Brain pericyte (primary cell): ENCODE data around the gene RPS4Y1.
"Not testable (repeated sequence)": the region's sequence is repeated elsewhere in the genome, so short reads cannot be mapped to it uniquely, and the experiment has no call there.

ENCODE experiments used
- DNase-seq: peaks from one replicate; pipeline ENCODE4 v3.0.0-alpha.2; 2012; ENCODE audit warnings: low read depth, low spot score

The RPS4Y1 gene

GRCh38 chrY:2841471-2841893, at the start of gene RPS4Y1:
TSS of gene RPS4Y1 (plus strand) at chrY:2841602. CDS start at chrY:2841625, 23 bp downstream.
- DNase-seq: peak; percentile 27

GRCh38 chrY:2796977-2797523, 44.4 kb upstream of the RPS4Y1 start:
- DNase-seq: no peak

GRCh38 chrY:2797991-2798390, 43.4 kb upstream of the RPS4Y1 start:
- DNase-seq: no peak

- DNase-seq: no peak
Measured at GRCh38 chrY:2800246-2800645, 41.2 kb upstream of the RPS4Y1 start.

- DNase-seq: not testable (repeated sequence)
Measured at GRCh38 chrY:2817146-2817896, 24.1 kb upstream of the RPS4Y1 start.

- DNase-seq: no peak
Measured at GRCh38 chrY:2824471-2824870, 16.9 kb upstream of the RPS4Y1 start.

- no peak for DNase-seq
Measured at GRCh38 chrY:2828497-2828896, 12.9 kb upstream of the RPS4Y1 start.

GRCh38 chrY:2835230-2835629, 6.2 kb upstream of the RPS4Y1 start:
- no peak for DNase-seq

GRCh38 chrY:2837078-2837477, 4.3 kb upstream of the RPS4Y1 start:
- DNase-seq: no peak

- no peak for DNase-seq
Measured at GRCh38 chrY:2837932-2838331, 3.5 kb upstream of the RPS4Y1 start.

GRCh38 chrY:2846791-2847190, 5.4 kb downstream of the RPS4Y1 start:
- no peak for DNase-seq

- no peak for DNase-seq
Measured at GRCh38 chrY:2848384-2848783, 7.0 kb downstream of the RPS4Y1 start.

GRCh38 chrY:2849368-2849767, 8.0 kb downstream of the RPS4Y1 start:
- no peak for DNase-seq

GRCh38 chrY:2854145-2854774, 12.9 kb downstream of the RPS4Y1 start:
- no peak for DNase-seq

- no peak for DNase-seq
Measured at GRCh38 chrY:2857068-2857467, 15.7 kb downstream of the RPS4Y1 start.

GRCh38 chrY:2857686-2858085, 16.3 kb downstream of the RPS4Y1 start:
- no peak for DNase-seq

GRCh38 chrY:2859782-2860181, 18.4 kb downstream of the RPS4Y1 start:
- no peak for DNase-seq

GRCh38 chrY:2860511-2860910, 19.1 kb downstream of the RPS4Y1 start:
- no peak for DNase-seq

GRCh38 chrY:2866581-2866980, 25.2 kb downstream of the RPS4Y1 start:
- no peak for DNase-seq

- DNase-seq: no peak
Measured at GRCh38 chrY:2867469-2867868, 26.1 kb downstream of the RPS4Y1 start.

GRCh38 chrY:2868035-2868607, 26.7 kb downstream of the RPS4Y1 start:
- no peak for DNase-seq

- DNase-seq: not testable (repeated sequence)
Measured at GRCh38 chrY:2872234-2872633, 30.8 kb downstream of the RPS4Y1 start.

- no peak for DNase-seq
Measured at GRCh38 chrY:2874211-2874610, 32.8 kb downstream of the RPS4Y1 start.
